ENCODE measurements around the gene IFT80. TPM values are rescaled to one million over a fixed set of nuclear protein-coding genes. Genes with fewer than 3 reads are reported as not detected.
"Not testable (repeated sequence)": the region's sequence is repeated elsewhere in the genome, so short reads cannot be mapped to it uniquely, and the experiment has no call there.

The IFT80 gene
- total and polyA plus RNA-seq, 7 experiments from 2014 or later = 6.3 to 36.2 (median 21.5) TPM

- no peak overlapping the region for H3K27ac ChIP-seq (ENCODE audit: low read depth, low read length)
- no peaks in the 10 kb centered on the region for H3K4me1 Mint-ChIP-seq
- ATAC-seq = no peak
- no peaks in the 10 kb centered on the region for H3K27me3 Mint-ChIP-seq
- no peaks in the 10 kb centered on the region for H3K36me3 ChIP-seq (ENCODE audit: control insufficient read depth in 2 of 3, insufficient read depth in 3 of 3, low read length in 3 of 3)
- H3K4me1 ChIP-seq (ENCODE audit: control insufficient read depth in 2 of 2, insufficient read depth in 2 of 2, low read length in 2 of 2) = no peaks in the 10 kb centered on the region
- H3K36me3 Mint-ChIP-seq = peaks cover 3 to 38% (median 16%) of the 10 kb centered on the region in 5 donors
- no peak overlapping the region for H3K27ac Mint-ChIP-seq
- H3K9me3 Mint-ChIP-seq = peaks cover 0 to 5% (median 2%) of the 10 kb centered on the region in 11 donors
- DNase-seq = no peak
- no peaks in the 10 kb centered on the region for H3K9me3 ChIP-seq (ENCODE audit: control insufficient read depth in 2 of 3, low read length in 3 of 3)
- ChIA-PET CTCF (no interaction called here), POLR2A (no interaction called here)
- no peaks in the 10 kb centered on the region for H3K27me3 ChIP-seq (ENCODE audit: control insufficient read depth in 2 of 2, insufficient read depth in 2 of 2, low read length in 2 of 2)
- no peak overlapping the region for H3K4me3 ChIP-seq (ENCODE audit: low read length)
- no peak overlapping the region for H3K4me3 Mint-ChIP-seq
- intact Hi-C loops (cut with micrococcal nuclease) = no loop called here
Observed at GRCh38 chr3:160331127-160331937, 67.7 kb downstream of the IFT80 start.

GRCh38 chr3:160330690-160331089 lies 68.3 kb downstream of the IFT80 start:
- peaks cover 3 to 37% (median 16%) of the 10 kb centered on the region in 5 donors for H3K36me3 Mint-ChIP-seq
- Histone ChIP-seq H3K27ac (ENCODE audit: low read depth, low read length) (no peak overlapping the region), H3K36me3 (ENCODE audit: control insufficient read depth in 2 of 3, insufficient read depth in 3 of 3, low read length in 3 of 3) (no peaks in the 10 kb centered on the region), H3K9me3 (ENCODE audit: control insufficient read depth in 2 of 3, low read length in 3 of 3) (no peaks in the 10 kb centered on the region), H3K4me3 (ENCODE audit: low read length) (no peak overlapping the region), H3K4me1 (ENCODE audit: control insufficient read depth in 2 of 2, insufficient read depth in 2 of 2, low read length in 2 of 2) (no peaks in the 10 kb centered on the region), H3K27me3 (ENCODE audit: control insufficient read depth in 2 of 2, insufficient read depth in 2 of 2, low read length in 2 of 2) (no peaks in the 10 kb centered on the region)
- DNase-seq (no peak), ATAC-seq (no peak)
- peaks cover 0 to 5% (median 2%) of the 10 kb centered on the region in 11 donors for H3K9me3 Mint-ChIP-seq
- no peak overlapping the region for H3K27ac Mint-ChIP-seq
- no peaks in the 10 kb centered on the region for H3K27me3 Mint-ChIP-seq
- intact Hi-C loops (cut with micrococcal nuclease) = no loop called here
- H3K4me3 Mint-ChIP-seq = no peak overlapping the region
- no peaks in the 10 kb centered on the region for H3K4me1 Mint-ChIP-seq
- ChIA-PET POLR2A (no interaction called here), CTCF (no interaction called here)

GRCh38 chr3:160330109-160330508 lies 68.9 kb downstream of the IFT80 start:
- H3K9me3 ChIP-seq (ENCODE audit: control insufficient read depth in 2 of 3, low read length in 3 of 3) = no peaks in the 10 kb centered on the region
- DNase-seq = no peak
- Mint-ChIP-seq H3K9me3 (peaks cover 0 to 5% (median 2%) of the 10 kb centered on the region in 11 donors), H3K27ac (no peak overlapping the region), H3K27me3 (no peaks in the 10 kb centered on the region), H3K4me1 (no peaks in the 10 kb centered on the region), H3K4me3 (no peak overlapping the region), H3K36me3 (peaks cover 3 to 41% (median 20%) of the 10 kb centered on the region in 5 donors)
- H3K36me3 ChIP-seq (ENCODE audit: control insufficient read depth in 2 of 3, insufficient read depth in 3 of 3, low read length in 3 of 3) = no peaks in the 10 kb centered on the region
- intact Hi-C loops (cut with micrococcal nuclease) = no loop called here
- H3K4me1 ChIP-seq (ENCODE audit: control insufficient read depth in 2 of 2, insufficient read depth in 2 of 2, low read length in 2 of 2) = no peaks in the 10 kb centered on the region
- CTCF ChIA-PET = no interaction called here
- no peak overlapping the region for H3K4me3 ChIP-seq (ENCODE audit: low read length)
- POLR2A ChIA-PET = no interaction called here
- no peaks in the 10 kb centered on the region for H3K27me3 ChIP-seq (ENCODE audit: control insufficient read depth in 2 of 2, insufficient read depth in 2 of 2, low read length in 2 of 2)
- no peak overlapping the region for H3K27ac ChIP-seq (ENCODE audit: low read depth, low read length)
- ATAC-seq = no peak

- H3K4me3 ChIP-seq (ENCODE audit: low read length); DNase-seq; H3K27me3 ChIP-seq (ENCODE audit: control insufficient read depth in 2 of 2, insufficient read depth in 2 of 2, low read length in 2 of 2); intact Hi-C loops (cut with micrococcal nuclease); H3K27ac ChIP-seq (ENCODE audit: low read depth, low read length); POLR2A ChIA-PET; H3K4me1 Mint-ChIP-seq; H3K4me1 ChIP-seq (ENCODE audit: control insufficient read depth in 2 of 2, insufficient read depth in 2 of 2, low read length in 2 of 2); H3K9me3 Mint-ChIP-seq; H3K36me3 ChIP-seq (ENCODE audit: control insufficient read depth in 2 of 3, insufficient read depth in 3 of 3, low read length in 3 of 3); H3K4me3 Mint-ChIP-seq; CTCF ChIA-PET; H3K9me3 ChIP-seq (ENCODE audit: control insufficient read depth in 2 of 3, low read length in 3 of 3); ATAC-seq; H3K27ac Mint-ChIP-seq; H3K27me3 Mint-ChIP-seq: not testable (repeated sequence)
- peaks cover 9 to 39% (median 21%) of the 10 kb centered on the region in 5 donors for H3K36me3 Mint-ChIP-seq
Observed at GRCh38 chr3:160326286-160326685, 72.7 kb downstream of the IFT80 start.

- CTCF ChIA-PET; H3K4me3 Mint-ChIP-seq; H3K36me3 ChIP-seq (ENCODE audit: control insufficient read depth in 2 of 3, insufficient read depth in 3 of 3, low read length in 3 of 3); H3K4me1 Mint-ChIP-seq; H3K27me3 ChIP-seq (ENCODE audit: control insufficient read depth in 2 of 2, insufficient read depth in 2 of 2, low read length in 2 of 2); H3K4me1 ChIP-seq (ENCODE audit: control insufficient read depth in 2 of 2, insufficient read depth in 2 of 2, low read length in 2 of 2); ATAC-seq; H3K9me3 ChIP-seq (ENCODE audit: control insufficient read depth in 2 of 3, low read length in 3 of 3); H3K9me3 Mint-ChIP-seq; H3K27ac Mint-ChIP-seq; intact Hi-C loops (cut with micrococcal nuclease); H3K4me3 ChIP-seq (ENCODE audit: low read length); DNase-seq; POLR2A ChIA-PET; H3K27ac ChIP-seq (ENCODE audit: low read depth, low read length); H3K27me3 Mint-ChIP-seq: not testable (repeated sequence)
- peaks cover 5 to 44% (median 21%) of the 10 kb centered on the region in 5 donors for H3K36me3 Mint-ChIP-seq
Observed at GRCh38 chr3:160321821-160322220, 77.2 kb downstream of the IFT80 start.

- Mint-ChIP-seq H3K4me3 (no peak overlapping the region), H3K27me3 (no peaks in the 10 kb centered on the region), H3K4me1 (no peaks in the 10 kb centered on the region), H3K36me3 (peaks cover 13 to 50% (median 25%) of the 10 kb centered on the region in 5 donors), H3K9me3 (peaks cover 0 to 5% (median 0%) of the 10 kb centered on the region in 11 donors), H3K27ac (no peak overlapping the region)
- no peaks in the 10 kb centered on the region for H3K27me3 ChIP-seq (ENCODE audit: control insufficient read depth in 2 of 2, insufficient read depth in 2 of 2, low read length in 2 of 2)
- no peak overlapping the region for H3K4me3 ChIP-seq (ENCODE audit: low read length)
- no peaks in the 10 kb centered on the region for H3K36me3 ChIP-seq (ENCODE audit: control insufficient read depth in 2 of 3, insufficient read depth in 3 of 3, low read length in 3 of 3)
- no peaks in the 10 kb centered on the region for H3K4me1 ChIP-seq (ENCODE audit: control insufficient read depth in 2 of 2, insufficient read depth in 2 of 2, low read length in 2 of 2)
- H3K9me3 ChIP-seq (ENCODE audit: control insufficient read depth in 2 of 3, low read length in 3 of 3) = no peaks in the 10 kb centered on the region
- DNase-seq (no peak), ATAC-seq (no peak)
- no peak overlapping the region for H3K27ac ChIP-seq (ENCODE audit: low read depth, low read length)
- ChIA-PET CTCF (no interaction called here), POLR2A (no interaction called here)
- intact Hi-C loops (cut with micrococcal nuclease) = no loop called here
Observed at GRCh38 chr3:160319322-160319721, 79.7 kb downstream of the IFT80 start.

- Mint-ChIP-seq H3K9me3 (peaks cover 0 to 3% (median 0%) of the 10 kb centered on the region in 11 donors), H3K4me1 (no peaks in the 10 kb centered on the region), H3K27ac (no peak overlapping the region), H3K36me3 (peaks cover 8 to 53% (median 36%) of the 10 kb centered on the region in 5 donors), H3K27me3 (no peaks in the 10 kb centered on the region), H3K4me3 (no peak overlapping the region)
- H3K4me3 ChIP-seq (ENCODE audit: low read length) = no peak overlapping the region
- no peak overlapping the region for H3K27ac ChIP-seq (ENCODE audit: low read depth, low read length)
- ChIA-PET POLR2A (no interaction called here), CTCF (no interaction called here)
- DNase-seq = no peak
- H3K9me3 ChIP-seq (ENCODE audit: control insufficient read depth in 2 of 3, low read length in 3 of 3) = no peaks in the 10 kb centered on the region
- no peaks in the 10 kb centered on the region for H3K4me1 ChIP-seq (ENCODE audit: control insufficient read depth in 2 of 2, insufficient read depth in 2 of 2, low read length in 2 of 2)
- intact Hi-C loops (cut with micrococcal nuclease) = no loop called here
- H3K27me3 ChIP-seq (ENCODE audit: control insufficient read depth in 2 of 2, insufficient read depth in 2 of 2, low read length in 2 of 2) = no peaks in the 10 kb centered on the region
- no peaks in the 10 kb centered on the region for H3K36me3 ChIP-seq (ENCODE audit: control insufficient read depth in 2 of 3, insufficient read depth in 3 of 3, low read length in 3 of 3)
- no peak for ATAC-seq
Observed at GRCh38 chr3:160314995-160315394, 84.0 kb downstream of the IFT80 start.
